Thoracic aorta (tissue), 2 donors: ENCODE measurements around the gene ECSCR. TPM values are rescaled to one million over a fixed set of nuclear protein-coding genes. Genes with fewer than 3 reads are reported as not detected.
A peak's percentile ranks its signal among the peaks of the same experiment; 100 is the strongest.

Experiments used
- ATAC-seq: fragments of 150-250 bp; one replicate; pipeline ENCODE4 v1.8.0; 2017; ENCODE audit warnings: low read depth; ENCODE audit not compliant: insufficient number of reproducible peaks, low FRiP score
- DNase-seq: peaks from one replicate; pipeline ENCODE4 v3.0.0-alpha.2; 2020; ENCODE audit warnings: low spot score
- H3K27ac ChIP-seq, 2 donors: fragments of 200-600 bp; sonication (generic); 1 replicate in 1 of 2; 2 replicates in 1 of 2; pipeline ENCODE4 v1.5.1; 2016; ENCODE audit warnings: mild to moderate bottlenecking in 2 of 2, moderate library complexity in 2 of 2
- H3K27me3 ChIP-seq: fragments of 200-600 bp; sonication (generic); replicated peaks from 2 replicates; pipeline ENCODE4 v1.6.0; 2016; ENCODE audit warnings: mild to moderate bottlenecking; ENCODE audit not compliant: insufficient read depth
- H3K36me3 ChIP-seq: fragments of 200-600 bp; sonication (generic); one replicate; pipeline ENCODE4 v1.5.1; 2016
- H3K4me1 ChIP-seq, 2 donors: fragments of 200-600 bp; sonication (generic); 1 replicate in 1 of 2; 2 replicates in 1 of 2; pipeline versions ENCODE4 v1.5.1 to v1.6.0; 2016; ENCODE audit warnings: low read depth in 2 of 2, mild to moderate bottlenecking in 1 of 2; ENCODE audit not compliant: control insufficient read depth in 1 of 2
- H3K4me3 ChIP-seq: fragments of 200-600 bp; sonication (generic); 2 replicates; pipeline ENCODE4 v1.5.1; 2016; ENCODE audit warnings: mild to moderate bottlenecking
- H3K9me3 ChIP-seq: fragments of 200-600 bp; sonication (generic); 2 replicates; pipeline ENCODE4 v1.5.1; 2016
- total RNA-seq, 2 donors: library from RNA; depleted of rRNA; stranded (reverse); fragments of >200 nt; gene quantifications; one replicate each; pipeline versions ENCODE4 v1.1.0 to v1.2.3, GENCODE V29; 2016
- TF ChIP-seq, protein P1 (sequence below): fragments of 200-600 bp; sonication (generic); IDR thresholded peaks from one replicate; pipeline ENCODE4 v1.5.1; 2019; ENCODE audit warnings: antibody characterized with exemption

The ECSCR gene
- total RNA-seq, 2 donors from 2014 or later: 27.1 to 35.6 TPM

DNA sequence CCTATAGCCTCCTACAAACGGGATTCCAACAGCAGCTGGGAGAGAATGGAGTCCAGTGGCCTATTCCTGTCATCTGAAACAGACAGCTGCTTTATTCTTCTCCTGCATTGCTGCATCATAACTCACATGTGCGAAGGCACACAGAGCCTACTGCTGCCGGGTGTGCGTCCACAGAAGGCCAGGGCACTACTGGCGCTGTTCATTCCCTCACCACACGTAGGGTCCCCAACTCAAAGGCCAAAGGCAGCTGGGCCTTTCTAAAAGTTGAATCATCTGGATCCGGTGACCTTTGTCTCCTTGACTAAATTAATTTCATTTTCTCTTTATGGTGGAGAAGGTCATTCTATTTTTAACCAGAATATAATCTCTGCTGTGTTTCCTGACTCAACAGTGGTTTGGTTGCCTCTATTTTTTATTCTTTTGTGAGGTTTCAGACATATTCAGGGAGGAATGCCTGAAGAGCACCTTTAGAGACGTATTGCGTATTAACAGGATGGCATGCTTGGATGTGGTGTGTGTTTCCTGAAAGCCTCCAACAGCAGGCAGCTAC lies 47.9 kb downstream of the ECSCR start:
- H3K27ac ChIP-seq: peak overlapping the region; percentile 36 to 83
- H3K4me3 ChIP-seq: no peak overlapping the region
- ATAC-seq (no peak), DNase-seq (no peak)
- TF ChIP-seq, protein P1, sequence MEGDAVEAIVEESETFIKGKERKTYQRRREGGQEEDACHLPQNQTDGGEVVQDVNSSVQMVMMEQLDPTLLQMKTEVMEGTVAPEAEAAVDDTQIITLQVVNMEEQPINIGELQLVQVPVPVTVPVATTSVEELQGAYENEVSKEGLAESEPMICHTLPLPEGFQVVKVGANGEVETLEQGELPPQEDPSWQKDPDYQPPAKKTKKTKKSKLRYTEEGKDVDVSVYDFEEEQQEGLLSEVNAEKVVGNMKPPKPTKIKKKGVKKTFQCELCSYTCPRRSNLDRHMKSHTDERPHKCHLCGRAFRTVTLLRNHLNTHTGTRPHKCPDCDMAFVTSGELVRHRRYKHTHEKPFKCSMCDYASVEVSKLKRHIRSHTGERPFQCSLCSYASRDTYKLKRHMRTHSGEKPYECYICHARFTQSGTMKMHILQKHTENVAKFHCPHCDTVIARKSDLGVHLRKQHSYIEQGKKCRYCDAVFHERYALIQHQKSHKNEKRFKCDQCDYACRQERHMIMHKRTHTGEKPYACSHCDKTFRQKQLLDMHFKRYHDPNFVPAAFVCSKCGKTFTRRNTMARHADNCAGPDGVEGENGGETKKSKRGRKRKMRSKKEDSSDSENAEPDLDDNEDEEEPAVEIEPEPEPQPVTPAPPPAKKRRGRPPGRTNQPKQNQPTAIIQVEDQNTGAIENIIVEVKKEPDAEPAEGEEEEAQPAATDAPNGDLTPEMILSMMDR: no peak
- H3K27me3 ChIP-seq: no peaks in the 10 kb centered on the region
- peaks cover 37 to 65% of the 10 kb centered on the region in 2 donors for H3K4me1 ChIP-seq
- H3K36me3 ChIP-seq: peaks cover 16% of the 10 kb centered on the region
- no peaks in the 10 kb centered on the region for H3K9me3 ChIP-seq

GRCh38 chr5:139413963-139414362 lies 48.6 kb downstream of the ECSCR start:
- no peaks in the 10 kb centered on the region for H3K9me3 ChIP-seq
- H3K27me3 ChIP-seq: no peaks in the 10 kb centered on the region
- peaks cover 11% of the 10 kb centered on the region for H3K36me3 ChIP-seq
- TF ChIP-seq, protein P1: no peak
- H3K4me1 ChIP-seq: peaks cover 37 to 66% of the 10 kb centered on the region in 2 donors
- DNase-seq (no peak), ATAC-seq (no peak)
- H3K27ac ChIP-seq: peak overlapping the region in 1 of 2 donors; percentile 36
- H3K4me3 ChIP-seq: no peak overlapping the region

GRCh38 chr5:139413153-139413552 lies 49.4 kb downstream of the ECSCR start:
- no peak for DNase-seq

GRCh38 chr5:139410993-139411828 lies 51.3 kb downstream of the ECSCR start:
- peak overlapping the region; percentile 77 to 85 for H3K27ac ChIP-seq

More at GRCh38 chr5:139413153-139413552, 49.4 kb downstream of the ECSCR start:
- TF ChIP-seq, protein P1: no peak
- Histone ChIP-seq H3K27ac (no peak overlapping the region), H3K4me1 (peaks cover 36 to 60% of the 10 kb centered on the region in 2 donors), H3K9me3 (no peaks in the 10 kb centered on the region), H3K4me3 (no peak overlapping the region), H3K36me3 (peaks cover 2% of the 10 kb centered on the region), H3K27me3 (no peaks in the 10 kb centered on the region)
- ATAC-seq: no peak

More at GRCh38 chr5:139410993-139411828, 51.3 kb downstream of the ECSCR start:
- H3K27me3 ChIP-seq: no peaks in the 10 kb centered on the region
- no peaks in the 10 kb centered on the region for H3K36me3 ChIP-seq
- H3K4me3 ChIP-seq: no peak overlapping the region
- no peak for ATAC-seq
- DNase-seq: no peak
- H3K4me1 ChIP-seq: peaks cover 21 to 43% of the 10 kb centered on the region in 2 donors
- no peaks in the 10 kb centered on the region for H3K9me3 ChIP-seq
- TF ChIP-seq, protein P1: no peak
